Mesodermal cell (in vitro differentiated cells): ENCODE results near the gene SASH1.

Experiments used
- H3K27ac ChIP-seq: 2 replicates; pipeline ENCODE4 v1.7.0; 2013; ENCODE audit warnings: mild to moderate bottlenecking, low read depth, low read length, moderate library complexity; ENCODE audit not compliant: severe bottlenecking
- H3K36me3 ChIP-seq: 2 replicates; pipeline ENCODE4 v1.7.1; 2013; ENCODE audit warnings: mild to moderate bottlenecking, low read length, moderate library complexity; ENCODE audit not compliant: control insufficient read depth, insufficient read depth
- H3K4me1 ChIP-seq: one replicate; pipeline ENCODE4 v1.7.1; 2013; ENCODE audit warnings: mild to moderate bottlenecking, low read length; ENCODE audit not compliant: insufficient read depth, control insufficient read depth, poor library complexity, severe bottlenecking
- H3K4me3 ChIP-seq: 2 replicates; pipeline ENCODE4 v1.7.0; 2013; ENCODE audit warnings: low read length, control low read depth, mild to moderate bottlenecking; ENCODE audit not compliant: insufficient read depth, poor library complexity, severe bottlenecking; ENCODE audit errors: extremely low read depth
- H3K9me3 ChIP-seq: 2 replicates; pipeline ENCODE4 v1.7.1; 2013; ENCODE audit warnings: mild to moderate bottlenecking, low read length, moderate library complexity; ENCODE audit not compliant: control insufficient read depth
- WGBS, 2 experiments: methylation state at CpG; one replicate each; pipeline ENCODE4 v1.1.5; 2013; ENCODE audit warnings: missing lambda C conversion rate in 2 of 2; ENCODE audit not compliant: insufficient coverage in 2 of 2; 5-methylcytosine and 5-hydroxymethylcytosine counted together

SASH1 gene

GRCh38 chr6:148521158-148521557 lies 178.5 kb downstream of the SASH1 start:
- no peak overlapping the region for H3K27ac ChIP-seq
- H3K4me1 ChIP-seq = peaks cover 10% of the 10 kb centered on the region
- 37 to 42% methylated on average over 5 of the region's 5 CpGs for WGBS, 2 experiments

GRCh38 chr6:148521586-148521985 lies 178.9 kb downstream of the SASH1 start:
- Histone ChIP-seq H3K4me1 (peaks cover 10% of the 10 kb centered on the region), H3K27ac (no peak overlapping the region), H3K4me3 (no peak overlapping the region), H3K9me3 (no peaks in the 10 kb centered on the region), H3K36me3 (peaks cover 65% of the 10 kb centered on the region)
- WGBS, 2 experiments = no CpG with 5 or more reads among the region's 1 CpG

More at GRCh38 chr6:148521158-148521557, 178.5 kb downstream of the SASH1 start:
- peaks cover 67% of the 10 kb centered on the region for H3K36me3 ChIP-seq
- no peak overlapping the region for H3K4me3 ChIP-seq
- H3K9me3 ChIP-seq = no peaks in the 10 kb centered on the region

GRCh38 chr6:148523048-148523447 lies 180.4 kb downstream of the SASH1 start:
- peaks cover 60% of the 10 kb centered on the region for H3K36me3 ChIP-seq
- H3K9me3 ChIP-seq = no peaks in the 10 kb centered on the region
- no peak overlapping the region for H3K4me3 ChIP-seq
- peaks cover 10% of the 10 kb centered on the region for H3K4me1 ChIP-seq
- peak overlapping the region; percentile 72 for H3K27ac ChIP-seq
- WGBS, 2 experiments = 93 to 100% methylated on average over 2 of the region's 2 CpGs

DNA sequence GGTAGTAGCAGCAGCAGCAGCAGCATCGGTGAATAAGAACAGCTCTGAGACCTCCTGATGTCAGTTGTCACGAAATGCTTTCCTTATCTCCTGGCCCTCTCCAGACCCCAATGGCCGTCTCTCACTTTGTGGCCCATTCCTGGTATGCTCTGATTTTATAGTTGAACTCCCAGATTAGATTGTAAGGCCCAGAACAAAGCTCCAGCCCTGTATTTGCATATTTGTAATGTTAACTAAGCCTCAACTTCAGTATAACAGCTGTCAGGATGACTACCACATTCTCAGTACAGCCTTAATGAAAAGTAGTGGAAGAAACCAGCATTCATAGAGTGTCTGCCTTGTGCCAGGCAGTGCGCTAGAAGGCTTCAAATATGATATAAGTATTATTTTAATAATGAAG lies 180.9 kb downstream of the SASH1 start:
- peaks cover 10% of the 10 kb centered on the region for H3K4me1 ChIP-seq
- no peak overlapping the region for H3K4me3 ChIP-seq
- 51 to 63% methylated on average over 3 of the region's 4 CpGs for whole genome bisulfite sequencing, 2 experiments
- peak overlapping the region; percentile 72 for H3K27ac ChIP-seq
- no peaks in the 10 kb centered on the region for H3K9me3 ChIP-seq
- peaks cover 60% of the 10 kb centered on the region for H3K36me3 ChIP-seq

DNA sequence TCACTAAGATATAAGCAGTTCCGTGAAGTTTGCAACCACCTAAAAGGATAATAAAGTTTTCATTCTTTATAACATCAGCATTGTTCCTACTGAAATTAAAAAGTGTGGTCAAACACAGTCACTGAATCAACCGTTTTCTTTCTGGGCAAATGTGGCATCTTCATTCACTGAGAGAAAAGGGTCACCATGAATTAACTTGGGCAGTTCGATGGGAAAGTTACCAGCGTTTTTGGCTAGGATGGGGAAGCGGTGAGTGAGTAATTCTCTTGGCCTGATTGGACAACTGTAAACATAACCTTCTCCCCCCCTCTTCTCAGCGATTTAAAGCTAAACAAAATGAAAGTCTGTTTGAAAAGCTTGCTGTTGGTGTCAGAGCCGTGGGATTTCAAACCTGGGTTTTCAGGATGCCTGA lies 181.8 kb downstream of the SASH1 start:
- H3K27ac ChIP-seq = peak overlapping the region; percentile 71
- H3K9me3 ChIP-seq = no peaks in the 10 kb centered on the region
- WGBS, 2 experiments = 65 to 100% methylated on average over 1 to 2 of the region's 7 CpGs
- H3K4me3 ChIP-seq = no peak overlapping the region
- peaks cover 60% of the 10 kb centered on the region for H3K36me3 ChIP-seq
- H3K4me1 ChIP-seq = peaks cover 10% of the 10 kb centered on the region

GRCh38 chr6:148524976-148525375 lies 182.3 kb downstream of the SASH1 start:
- no peak overlapping the region for H3K4me3 ChIP-seq
- no peaks in the 10 kb centered on the region for H3K9me3 ChIP-seq
- peak overlapping the region; percentile 71 for H3K27ac ChIP-seq
- H3K36me3 ChIP-seq = peaks cover 57% of the 10 kb centered on the region
- 85 to 98% methylated on average over 6 to 8 of the region's 8 CpGs for WGBS, 2 experiments
- H3K4me1 ChIP-seq = peaks cover 10% of the 10 kb centered on the region

DNA sequence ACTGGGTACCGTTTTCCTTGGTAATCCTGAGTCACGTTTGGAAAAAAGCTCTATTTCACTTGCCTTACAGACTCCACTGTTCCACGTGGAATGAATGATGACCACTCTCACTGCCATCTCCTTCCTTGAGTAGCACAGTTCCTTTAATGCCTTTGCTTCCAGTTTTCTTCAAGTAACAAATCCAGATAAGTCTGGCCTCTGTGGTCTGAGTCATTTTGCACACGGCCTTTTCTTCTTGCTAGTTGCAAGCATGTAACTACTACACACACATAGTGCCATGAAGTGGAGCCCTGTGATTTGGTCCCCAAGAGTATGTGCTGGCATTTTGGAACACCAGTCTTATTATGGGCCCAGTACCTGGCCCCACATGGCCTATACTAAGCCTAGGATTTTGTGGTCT lies 182.8 kb downstream of the SASH1 start:
- H3K36me3 ChIP-seq = peaks cover 52% of the 10 kb centered on the region
- no peak overlapping the region for H3K4me3 ChIP-seq
- H3K27ac ChIP-seq = no peak overlapping the region
- H3K4me1 ChIP-seq = peaks cover 10% of the 10 kb centered on the region
- H3K9me3 ChIP-seq = no peaks in the 10 kb centered on the region
- WGBS, 2 experiments = 90 to 94% methylated on average over 4 of the region's 4 CpGs

DNA sequence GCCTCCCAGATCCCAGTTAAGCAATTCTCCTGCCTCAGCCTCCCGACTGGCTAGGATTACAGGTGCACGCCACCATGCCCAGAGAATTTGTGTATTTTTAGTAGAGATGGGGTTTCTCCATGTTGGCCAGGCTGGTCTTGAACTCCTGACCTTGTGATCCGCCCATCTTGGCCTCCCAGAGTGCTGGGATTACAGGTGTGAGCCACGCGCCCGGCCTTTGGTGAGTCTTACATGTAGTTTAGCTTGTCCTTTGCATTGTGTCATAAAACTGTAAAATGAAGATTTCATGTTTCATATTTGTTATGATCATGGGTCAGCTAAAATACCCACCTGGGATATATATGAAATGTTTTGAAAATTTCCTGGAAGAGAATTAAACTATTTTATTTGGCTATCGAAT lies 183.5 kb downstream of the SASH1 start:
- H3K4me1 ChIP-seq = peaks cover 14% of the 10 kb centered on the region
- WGBS, 2 experiments = 89 to 100% methylated on average over 3 to 5 of the region's 7 CpGs

GRCh38 chr6:148528292-148528691 lies 185.7 kb downstream of the SASH1 start:
- H3K36me3 ChIP-seq = peaks cover 60% of the 10 kb centered on the region
- no peak overlapping the region for H3K27ac ChIP-seq
- H3K4me1 ChIP-seq = peaks cover 11% of the 10 kb centered on the region
- H3K9me3 ChIP-seq = no peaks in the 10 kb centered on the region
- H3K4me3 ChIP-seq = no peak overlapping the region
- 69 to 97% methylated on average over 4 to 5 of the region's 5 CpGs for WGBS, 2 experiments

More for the DNA sequence above, 183.5 kb downstream of the SASH1 start:
- H3K36me3 ChIP-seq = peaks cover 48% of the 10 kb centered on the region
- H3K9me3 ChIP-seq = no peaks in the 10 kb centered on the region
- H3K27ac ChIP-seq = no peak overlapping the region
- no peak overlapping the region for H3K4me3 ChIP-seq

DNA sequence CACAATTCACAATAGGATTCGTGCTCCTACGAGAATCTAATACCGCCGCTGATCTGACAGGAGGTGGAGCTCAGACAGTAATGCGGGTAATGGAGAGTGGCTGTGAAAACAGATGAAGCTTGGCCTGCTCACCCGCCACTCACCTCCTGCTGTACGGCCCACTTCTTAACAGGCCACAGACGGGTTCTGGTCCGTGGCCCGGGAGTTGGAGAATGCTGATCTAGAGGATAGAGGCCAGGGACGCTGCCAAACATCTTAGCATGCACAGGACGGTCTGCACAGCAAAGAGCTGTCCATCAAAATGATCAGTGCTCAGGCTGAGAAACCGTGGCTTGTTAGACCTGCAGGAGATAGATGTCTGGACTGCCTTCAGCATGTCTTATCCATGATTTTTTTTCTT lies 186.4 kb downstream of the SASH1 start:
- Histone ChIP-seq H3K4me1 (peaks cover 11% of the 10 kb centered on the region), H3K27ac (no peak overlapping the region), H3K9me3 (no peaks in the 10 kb centered on the region), H3K4me3 (no peak overlapping the region), H3K36me3 (peaks cover 67% of the 10 kb centered on the region)
- WGBS, 2 experiments = 95 to 98% methylated on average over 10 to 13 of the region's 13 CpGs

DNA sequence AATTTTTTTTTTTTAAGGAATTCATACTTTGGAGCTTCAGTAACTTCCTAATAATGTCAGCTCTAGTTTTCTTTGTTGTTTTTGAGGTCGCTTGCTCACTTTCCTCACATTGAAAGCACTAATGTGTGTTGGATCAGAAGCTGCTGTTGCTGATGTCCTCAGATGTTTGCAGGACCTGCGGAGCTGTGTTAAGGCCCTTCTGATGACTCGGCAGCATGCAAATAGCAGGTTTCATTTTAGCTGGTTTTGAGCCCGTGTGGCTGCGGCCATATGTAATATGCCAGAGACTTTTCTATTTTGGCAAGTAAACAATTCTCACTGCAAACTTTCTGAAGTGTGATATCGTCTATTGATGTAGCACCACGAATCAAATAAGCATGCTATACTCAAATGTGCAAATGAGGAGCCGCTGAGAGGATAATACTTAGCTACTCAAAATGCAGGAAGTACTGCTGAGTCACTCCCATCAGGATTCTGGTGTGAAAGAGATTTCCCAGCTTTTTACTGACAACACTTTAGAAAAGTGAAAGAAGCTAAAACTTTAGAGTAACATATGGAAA lies 187.8 kb downstream of the SASH1 start:
- no peak overlapping the region for H3K4me3 ChIP-seq
- WGBS, 2 experiments = 15 to 27% methylated on average over 5 to 8 of the region's 8 CpGs
- H3K9me3 ChIP-seq = no peaks in the 10 kb centered on the region
- peaks cover 5% of the 10 kb centered on the region for H3K4me1 ChIP-seq
- H3K27ac ChIP-seq = peak overlapping the region; percentile 84
- H3K36me3 ChIP-seq = peaks cover 80% of the 10 kb centered on the region
